Measurements from ENCODE around the gene WDR75.

WDR75 gene

GRCh38 chr2:189504238-189504637 lies 63.0 kb downstream of the WDR75 start:
- no peaks in the 10 kb centered on the region for H3K36me3 ChIP-seq (ENCODE audit: control insufficient read depth, insufficient read depth, low read length)
- no peak for TF ChIP-seq CTCF (IDR thresholded peaks at IDR 0.05)

GRCh38 chr2:189505492-189505891 lies 64.2 kb downstream of the WDR75 start:
- no peak for TF ChIP-seq CTCF (IDR thresholded peaks at IDR 0.05)
- H3K4me2 ChIP-seq (ENCODE audit: low read length) = no peak overlapping the region
- no peaks in the 10 kb centered on the region for H3K9me3 ChIP-seq (ENCODE audit: control insufficient read depth, low read length)
- H3K79me2 ChIP-seq = no peaks in the 10 kb centered on the region
- H3K4me1 ChIP-seq = no peaks in the 10 kb centered on the region
- peak overlapping the region; percentile 9 for H2AFZ ChIP-seq
- H3K27me3 ChIP-seq (ENCODE audit: control insufficient read depth, insufficient read depth, low read length) = no peaks in the 10 kb centered on the region
- H3K4me3 ChIP-seq (ENCODE audit: low read depth, low read length) = no peak overlapping the region
- H3K36me3 ChIP-seq (ENCODE audit: control insufficient read depth, insufficient read depth, low read length) = no peaks in the 10 kb centered on the region
- no peak overlapping the region for H3K27ac ChIP-seq
- no peak overlapping the region for H3K9ac ChIP-seq

More at GRCh38 chr2:189504238-189504637, 63.0 kb downstream of the WDR75 start:
- no peak overlapping the region for H3K4me2 ChIP-seq (ENCODE audit: low read length)
- H2AFZ ChIP-seq = no peak overlapping the region
- H3K27me3 ChIP-seq (ENCODE audit: control insufficient read depth, insufficient read depth, low read length) = no peaks in the 10 kb centered on the region
- H3K4me1 ChIP-seq = no peaks in the 10 kb centered on the region
- H3K4me3 ChIP-seq (ENCODE audit: low read depth, low read length) = no peak overlapping the region
- H3K9me3 ChIP-seq (ENCODE audit: control insufficient read depth, low read length) = no peaks in the 10 kb centered on the region
- no peaks in the 10 kb centered on the region for H3K79me2 ChIP-seq
- H3K9ac ChIP-seq = no peak overlapping the region
- no peak overlapping the region for H3K27ac ChIP-seq

GRCh38 chr2:189506514-189506976 lies 65.3 kb downstream of the WDR75 start:
- no peak overlapping the region for H3K4me2 ChIP-seq (ENCODE audit: low read length)
- TF ChIP-seq CTCF (IDR thresholded peaks at IDR 0.05) = no peak
- H3K4me3 ChIP-seq (ENCODE audit: low read depth, low read length) = no peak overlapping the region
- H3K9me3 ChIP-seq (ENCODE audit: control insufficient read depth, low read length) = no peaks in the 10 kb centered on the region
- peak overlapping the region; percentile 25 for H2AFZ ChIP-seq
- H3K27me3 ChIP-seq (ENCODE audit: control insufficient read depth, insufficient read depth, low read length) = no peaks in the 10 kb centered on the region
- H3K9ac ChIP-seq = no peak overlapping the region
- H3K36me3 ChIP-seq (ENCODE audit: control insufficient read depth, insufficient read depth, low read length) = no peaks in the 10 kb centered on the region
- no peak overlapping the region for H3K27ac ChIP-seq
- no peaks in the 10 kb centered on the region for H3K79me2 ChIP-seq
- no peaks in the 10 kb centered on the region for H3K4me1 ChIP-seq

GRCh38 chr2:189511210-189511959 lies 70.1 kb downstream of the WDR75 start:
- Histone ChIP-seq H3K9me3 (ENCODE audit: control insufficient read depth, low read length) (no peaks in the 10 kb centered on the region), H3K27ac (no peak overlapping the region), H3K79me2 (no peaks in the 10 kb centered on the region), H3K4me1 (no peaks in the 10 kb centered on the region), H3K4me3 (ENCODE audit: low read depth, low read length) (no peak overlapping the region), H3K36me3 (ENCODE audit: control insufficient read depth, insufficient read depth, low read length) (no peaks in the 10 kb centered on the region), H2AFZ (no peak overlapping the region), H3K9ac (no peak overlapping the region), H3K27me3 (ENCODE audit: control insufficient read depth, insufficient read depth, low read length) (no peaks in the 10 kb centered on the region), H3K4me2 (ENCODE audit: low read length) (no peak overlapping the region)
- no peak for TF ChIP-seq CTCF (IDR thresholded peaks at IDR 0.05)

- Histone ChIP-seq H3K79me2 (no peaks in the 10 kb centered on the region), H3K27ac (no peak overlapping the region)
Observed at GRCh38 chr2:189511960-189512319, 70.7 kb downstream of the WDR75 start.

More at GRCh38 chr2:189511960-189512319, 70.7 kb downstream of the WDR75 start:
- no peak for TF ChIP-seq CTCF (IDR thresholded peaks at IDR 0.05)
- no peaks in the 10 kb centered on the region for H3K9me3 ChIP-seq (ENCODE audit: control insufficient read depth, low read length)
- H3K36me3 ChIP-seq (ENCODE audit: control insufficient read depth, insufficient read depth, low read length) = no peaks in the 10 kb centered on the region
- H3K4me2 ChIP-seq (ENCODE audit: low read length) = no peak overlapping the region
- no peaks in the 10 kb centered on the region for H3K27me3 ChIP-seq (ENCODE audit: control insufficient read depth, insufficient read depth, low read length)
- no peaks in the 10 kb centered on the region for H3K4me1 ChIP-seq
- no peak overlapping the region for H3K9ac ChIP-seq
- H2AFZ ChIP-seq = no peak overlapping the region
- H3K4me3 ChIP-seq (ENCODE audit: low read depth, low read length) = no peak overlapping the region

All from parathyroid adenoma (tissue), 2 donors.